PC-3 (cell line): ENCODE measurements around the gene SLC34A1. TPM values are rescaled to one million over a fixed set of nuclear protein-coding genes. Genes with fewer than 3 reads are reported as not detected.

Experiments used
- ATAC-seq: fragments of 200-7000 bp; cut with Tn5 transposase; 2 replicates; pipeline ENCODE4 v1.9.1; 2020; ENCODE audit warnings: mild to moderate bottlenecking, moderate library complexity
- BruUV-seq: library from RNA; stranded (reverse); fragments of 400-500 nt; replicated peaks from 2 replicates; lab custom pipeline; 2021; lab: Mats Ljungman, UMichigan
- CTCF ChIA-PET: fragments of 300-600 bp; sonication (Branson Sonifier 250); formaldehyde crosslinking; loops from one replicate; lab custom pipeline; 2022; ENCODE audit warnings: antibody characterized with exemption; lab: Charles Lee
- POLR2A ChIA-PET: fragments of 300-600 bp; sonication (Branson Sonifier 250); formaldehyde crosslinking; loops from one replicate; lab custom pipeline; 2022; ENCODE audit warnings: antibody characterized with exemption; ENCODE audit not compliant: unreplicated experiment; lab: Charles Lee
- DNase-seq: peaks from one replicate; pipeline ENCODE4 v3.0.0-alpha.2; 2015
- H2AFZ ChIP-seq: fragments of 300-600 bp; sonication (generic); 2 replicates; pipeline ENCODE4 v1.6.0; 2016; ENCODE audit warnings: antibody characterized with exemption, low read length
- H3F3A ChIP-seq: fragments of 300-600 bp; sonication (generic); one replicate; pipeline ENCODE4 v1.6.0; 2017; ENCODE audit warnings: antibody characterized with exemption, low read length, control low read depth, mild to moderate bottlenecking; ENCODE audit not compliant: unreplicated experiment
- H3K27ac ChIP-seq: fragments of 300-600 bp; sonication (generic); 2 replicates; pipeline ENCODE4 v1.5.1; 2016; ENCODE audit warnings: mild to moderate bottlenecking, low read length
- H3K27me3 ChIP-seq: fragments of 300-600 bp; sonication (generic); 2 replicates; pipeline ENCODE4 v1.6.1; 2016; ENCODE audit warnings: low read length, mixed read lengths
- H3K36me3 ChIP-seq: fragments of 300-600 bp; sonication (generic); 2 replicates; pipeline ENCODE4 v1.6.1; 2016; ENCODE audit warnings: low read depth, mixed run types, low read length, mixed read lengths
- H3K4me1 ChIP-seq: fragments of 300-600 bp; sonication (generic); 2 replicates; pipeline ENCODE4 v1.5.1; 2016; ENCODE audit warnings: low read length; ENCODE audit not compliant: insufficient read depth
- H3K4me2 ChIP-seq: fragments of 300-600 bp; sonication (generic); 2 replicates; pipeline ENCODE4 v1.6.0; 2016; ENCODE audit warnings: low read length
- H3K4me3 ChIP-seq: fragments of 300-600 bp; sonication (generic); 2 replicates; pipeline ENCODE4 v1.5.1; 2016; ENCODE audit warnings: mild to moderate bottlenecking, low read length, mixed read lengths
- H3K79me2 ChIP-seq: fragments of 300-600 bp; sonication (generic); 2 replicates; pipeline ENCODE4 v1.6.1; 2017; ENCODE audit warnings: low read length, mixed read lengths
- H3K9ac ChIP-seq: fragments of 300-600 bp; sonication (generic); 2 replicates; pipeline ENCODE4 v1.6.0; 2016; ENCODE audit warnings: mild to moderate bottlenecking, low read length
- H3K9me2 ChIP-seq: fragments of 300-600 bp; sonication (generic); replicated peaks from 2 replicates; pipeline ENCODE4 v1.6.1; 2016; ENCODE audit warnings: mixed run types, low read length, mixed read lengths
- H3K9me3 ChIP-seq: fragments of 300-600 bp; sonication (generic); 2 replicates; pipeline ENCODE4 v1.6.1; 2016; ENCODE audit warnings: low read length, mixed read lengths
- H4K20me1 ChIP-seq: fragments of 300-600 bp; sonication (generic); 2 replicates; pipeline ENCODE4 v1.6.1; 2016; ENCODE audit warnings: low read length, mixed read lengths
- EZH2 ChIP-seq: fragments of 300-600 bp; sonication (generic); IDR thresholded peaks from one replicate; pipeline ENCODE4 v1.6.1; 2017; ENCODE audit warnings: antibody characterized with exemption, mild to moderate bottlenecking, low read length; ENCODE audit not compliant: unreplicated experiment
- EZH2phosphoT487 ChIP-seq: fragments of 300-600 bp; sonication (generic); IDR thresholded peaks from 2 replicates; pipeline ENCODE4 v1.6.1; 2018; ENCODE audit warnings: mild to moderate bottlenecking, antibody characterized with exemption, low read length, borderline replicate concordance
- intact Hi-C: fragments of 100-400 bp; cut with micrococcal nuclease; formaldehyde crosslinking; loops from 2 replicates; pipeline ENCODE4 v1.9.0; 2023
- total RNA-seq: library from RNA; depleted of rRNA; stranded (reverse); fragments of >200 nt; gene quantifications from 2 replicates; pipeline ENCODE4 v1.2.3, GENCODE V29; 2014
- TF ChIP-seq, protein P1 (sequence below): fragments of 300-600 bp; sonication (generic); conservative IDR thresholded peaks from 2 replicates; pipeline ENCODE4 v1.5.1; 2017; ENCODE audit warnings: antibody characterized with exemption, low read depth, mild to moderate bottlenecking, low read length

SLC34A1 gene
- total RNA-seq, 1 experiment from 2014 or later = 0.07 TPM

DNA sequence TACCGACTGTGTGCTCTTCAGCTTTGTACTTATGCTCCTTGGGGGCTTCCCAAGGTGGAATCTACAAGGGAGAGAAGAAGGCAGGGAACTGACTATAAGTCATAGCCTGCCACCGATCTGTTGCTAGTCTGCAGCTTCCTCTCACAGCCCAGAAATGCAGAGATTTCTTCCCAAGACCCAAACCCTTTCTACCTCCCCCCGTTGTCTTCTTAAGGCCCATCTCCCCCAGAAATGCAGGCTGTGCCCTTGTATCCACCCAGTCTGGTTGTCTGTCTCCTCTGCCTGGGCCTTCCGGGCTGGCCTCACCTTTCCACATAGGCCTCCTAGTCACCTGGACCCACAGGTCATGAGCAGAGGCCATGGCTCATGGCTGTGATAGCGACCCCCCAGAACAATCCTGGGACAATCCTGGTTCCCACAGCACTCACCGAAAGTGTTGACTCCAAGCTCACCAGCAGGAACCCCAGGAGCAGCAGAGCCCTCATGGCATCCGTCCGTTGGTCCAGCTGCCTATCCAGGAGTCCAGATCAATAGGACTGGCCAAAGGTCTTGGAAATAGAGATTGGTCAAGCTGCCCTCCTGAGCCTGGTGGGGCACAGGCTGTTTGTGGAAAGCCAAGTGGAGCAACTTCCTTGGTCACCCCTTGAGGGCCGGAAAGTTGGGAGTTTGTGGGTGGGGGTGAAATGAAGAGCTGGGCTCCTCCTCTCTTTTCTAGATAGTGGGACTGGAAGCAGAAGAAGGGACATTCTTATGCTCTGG is 25.0 kb downstream of the SLC34A1 start, which contains the start of gene F12:
TSS of gene F12 (minus strand) at position 522 of the 759 bp plus-strand sequence. CDS start at position 485, 37 bp downstream.
- Histone ChIP-seq H2AFZ (no peak within 1 kb of the TSS), H4K20me1 (no peaks in the 10 kb centered on the region), H3K4me3 (no peak within 1 kb of the TSS), H3K79me2 (no peaks in the 10 kb centered on the region), H3K4me1 (peaks cover 7% of the 10 kb centered on the region; the same call in 1 of the 2 replicates), H3F3A (no peaks in the 10 kb centered on the region), H3K9ac (no peak within 1 kb of the TSS), H3K4me2 (no peak within 1 kb of the TSS), H3K9me2 (no peaks in the 10 kb centered on the region), H3K9me3 (no peaks in the 10 kb centered on the region), H3K36me3 (no peaks in the 10 kb centered on the region), H3K27ac (no peak within 1 kb of the TSS), H3K27me3 (no peaks in the 10 kb centered on the region)
- no peak for TF ChIP-seq EZH2
- TF ChIP-seq, protein P1, sequence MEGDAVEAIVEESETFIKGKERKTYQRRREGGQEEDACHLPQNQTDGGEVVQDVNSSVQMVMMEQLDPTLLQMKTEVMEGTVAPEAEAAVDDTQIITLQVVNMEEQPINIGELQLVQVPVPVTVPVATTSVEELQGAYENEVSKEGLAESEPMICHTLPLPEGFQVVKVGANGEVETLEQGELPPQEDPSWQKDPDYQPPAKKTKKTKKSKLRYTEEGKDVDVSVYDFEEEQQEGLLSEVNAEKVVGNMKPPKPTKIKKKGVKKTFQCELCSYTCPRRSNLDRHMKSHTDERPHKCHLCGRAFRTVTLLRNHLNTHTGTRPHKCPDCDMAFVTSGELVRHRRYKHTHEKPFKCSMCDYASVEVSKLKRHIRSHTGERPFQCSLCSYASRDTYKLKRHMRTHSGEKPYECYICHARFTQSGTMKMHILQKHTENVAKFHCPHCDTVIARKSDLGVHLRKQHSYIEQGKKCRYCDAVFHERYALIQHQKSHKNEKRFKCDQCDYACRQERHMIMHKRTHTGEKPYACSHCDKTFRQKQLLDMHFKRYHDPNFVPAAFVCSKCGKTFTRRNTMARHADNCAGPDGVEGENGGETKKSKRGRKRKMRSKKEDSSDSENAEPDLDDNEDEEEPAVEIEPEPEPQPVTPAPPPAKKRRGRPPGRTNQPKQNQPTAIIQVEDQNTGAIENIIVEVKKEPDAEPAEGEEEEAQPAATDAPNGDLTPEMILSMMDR = no peak
- TF ChIP-seq EZH2phosphoT487 = no peak
- DNase-seq (no peak), ATAC-seq (no peak)
- POLR2A ChIA-PET = no interaction called here
- intact Hi-C loops = no loop called here
- CTCF ChIA-PET = no interaction called here
- no TSS peak for BruUV-seq

DNA sequence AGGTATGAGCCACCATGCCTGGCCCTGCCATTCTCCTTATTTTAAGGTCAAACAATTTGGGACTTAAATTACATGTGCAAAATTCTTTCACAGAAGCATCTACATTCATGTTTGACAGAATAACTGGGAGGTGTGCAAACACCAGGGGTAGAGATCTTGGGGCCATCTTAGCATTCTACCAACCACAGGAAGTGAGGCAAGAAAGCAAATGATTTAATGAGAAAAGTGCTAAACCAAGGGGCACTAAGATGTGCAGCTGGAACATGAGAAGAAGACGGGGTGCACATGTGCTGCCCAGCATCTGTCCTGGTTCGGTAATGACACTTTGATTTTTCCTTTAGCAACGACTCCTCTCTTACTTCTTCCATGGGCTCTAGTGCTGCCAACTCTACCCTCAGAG is 26.3 kb downstream of the SLC34A1 start:
- ATAC-seq (no peak), DNase-seq (no peak)
- Histone ChIP-seq H3K4me3 (no peak overlapping the region), H3K9me3 (no peaks in the 10 kb centered on the region), H2AFZ (no peak overlapping the region), H3K9ac (no peak overlapping the region), H4K20me1 (no peaks in the 10 kb centered on the region), H3K36me3 (no peaks in the 10 kb centered on the region), H3F3A (no peaks in the 10 kb centered on the region), H3K27me3 (no peaks in the 10 kb centered on the region), H3K4me2 (no peak overlapping the region), H3K79me2 (no peaks in the 10 kb centered on the region), H3K4me1 (no peaks in the 10 kb centered on the region), H3K9me2 (no peaks in the 10 kb centered on the region), H3K27ac (no peak overlapping the region)
- POLR2A ChIA-PET = no interaction called here
- BruUV-seq = no TSS peak
- TF ChIP-seq EZH2 (no peak), EZH2phosphoT487 (no peak)
- TF ChIP-seq, protein P1 = no peak
- intact Hi-C loops = no loop called here
- CTCF ChIA-PET = no interaction called here

DNA sequence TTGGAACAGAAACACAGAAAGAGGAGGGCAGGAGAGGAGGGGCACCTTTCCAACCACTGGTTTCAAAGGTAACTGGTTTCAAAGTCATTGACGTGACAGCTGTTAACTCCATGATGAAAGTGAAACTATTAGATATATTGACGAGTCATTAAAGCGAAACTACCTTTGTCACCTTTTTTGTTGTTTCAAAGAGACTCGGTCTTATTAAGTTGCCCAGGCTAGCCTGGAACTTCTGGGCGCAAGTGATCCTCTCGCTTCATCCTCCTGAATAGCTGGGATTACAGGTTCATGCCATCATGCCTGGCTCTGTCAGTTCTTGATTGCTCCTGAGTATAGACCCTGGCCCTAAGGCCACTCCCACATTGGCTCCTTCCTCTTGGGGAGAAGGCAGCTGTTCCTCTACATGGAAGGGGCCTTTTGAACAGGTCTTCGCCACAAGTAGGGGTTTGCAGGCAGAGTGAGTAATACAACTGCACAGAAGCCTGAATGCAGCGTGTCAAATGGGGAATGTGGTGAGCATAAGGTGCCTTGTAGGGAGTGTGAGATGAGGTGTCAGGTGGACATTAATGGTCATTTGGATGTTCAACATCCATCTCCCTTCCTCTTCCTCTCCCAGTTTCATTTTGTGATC is 28.5 kb downstream of the SLC34A1 start:
- intact Hi-C loops = no loop called here
- H3K27me3 ChIP-seq = no peaks in the 10 kb centered on the region
- no peaks in the 10 kb centered on the region for H3K9me3 ChIP-seq
- H3K4me3 ChIP-seq = no peak overlapping the region
- no peak overlapping the region for H3K4me2 ChIP-seq
- no peak for ATAC-seq
- no peak for DNase-seq
- H4K20me1 ChIP-seq = no peaks in the 10 kb centered on the region
- no TSS peak for BruUV-seq
- H3K4me1 ChIP-seq = no peaks in the 10 kb centered on the region
- no peaks in the 10 kb centered on the region for H3F3A ChIP-seq
- no peak for TF ChIP-seq EZH2phosphoT487
- TF ChIP-seq, protein P1 = no peak
- no peak overlapping the region for H3K9ac ChIP-seq
- ChIA-PET POLR2A (no interaction called here), CTCF (no interaction called here)
- H3K36me3 ChIP-seq = no peaks in the 10 kb centered on the region
- H2AFZ ChIP-seq = no peak overlapping the region
- no peaks in the 10 kb centered on the region for H3K9me2 ChIP-seq
- H3K79me2 ChIP-seq = no peaks in the 10 kb centered on the region
- H3K27ac ChIP-seq = no peak overlapping the region
